ENCODE measurements around the gene VTCN1.

Gene VTCN1

DNA sequence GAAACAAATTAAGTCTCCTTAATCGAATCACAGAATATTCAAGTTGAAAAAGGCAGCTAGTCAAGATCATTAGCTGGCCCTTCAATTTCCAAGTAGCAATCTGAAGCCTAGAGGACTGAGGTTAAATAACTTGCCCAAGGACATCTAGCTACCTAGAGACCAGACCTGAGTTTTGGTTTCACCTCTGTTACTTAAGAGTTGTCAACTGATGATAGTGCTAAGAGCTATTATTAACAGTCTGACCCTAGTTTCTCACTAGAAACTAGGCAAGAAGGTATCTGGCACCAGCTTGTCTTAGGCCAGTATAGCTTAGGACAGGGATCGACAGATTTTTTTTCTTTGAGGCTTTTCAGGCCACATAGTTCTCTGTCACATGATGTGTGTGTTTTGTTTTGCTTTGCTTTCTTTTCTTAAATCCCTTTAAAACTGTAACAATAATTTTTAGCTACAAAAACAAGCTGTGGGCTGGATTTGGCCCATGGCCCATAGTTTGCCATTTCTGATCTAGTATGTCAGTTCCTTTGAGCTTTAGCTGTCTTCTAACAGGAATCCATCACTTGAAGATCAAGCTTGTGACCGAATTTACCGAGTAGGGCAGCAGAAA is 112.3 kb downstream of the VTCN1 start:
- DNase-seq (ENCODE audit: low spot score): no peak

DNA sequence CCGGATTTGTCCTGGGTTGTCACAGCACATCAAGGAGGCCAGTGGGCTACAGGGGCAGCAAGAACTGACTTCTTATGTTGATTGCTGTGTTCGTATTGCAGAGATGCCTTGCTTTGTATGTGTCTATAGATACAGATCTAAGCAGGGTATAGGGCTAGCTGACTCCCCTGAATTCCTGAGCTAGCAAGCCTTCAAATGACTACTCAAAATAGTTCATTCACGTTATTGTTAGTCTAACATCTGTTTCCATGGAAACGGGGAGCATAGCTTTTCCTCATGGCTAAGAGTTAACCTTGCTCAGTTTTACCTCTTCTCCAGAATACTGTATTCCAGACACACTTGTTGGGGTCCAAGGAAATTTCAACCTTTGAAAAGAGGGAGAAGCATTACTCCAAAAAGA is 113.3 kb downstream of the VTCN1 start:
- TF ChIP-seq, protein P1, sequence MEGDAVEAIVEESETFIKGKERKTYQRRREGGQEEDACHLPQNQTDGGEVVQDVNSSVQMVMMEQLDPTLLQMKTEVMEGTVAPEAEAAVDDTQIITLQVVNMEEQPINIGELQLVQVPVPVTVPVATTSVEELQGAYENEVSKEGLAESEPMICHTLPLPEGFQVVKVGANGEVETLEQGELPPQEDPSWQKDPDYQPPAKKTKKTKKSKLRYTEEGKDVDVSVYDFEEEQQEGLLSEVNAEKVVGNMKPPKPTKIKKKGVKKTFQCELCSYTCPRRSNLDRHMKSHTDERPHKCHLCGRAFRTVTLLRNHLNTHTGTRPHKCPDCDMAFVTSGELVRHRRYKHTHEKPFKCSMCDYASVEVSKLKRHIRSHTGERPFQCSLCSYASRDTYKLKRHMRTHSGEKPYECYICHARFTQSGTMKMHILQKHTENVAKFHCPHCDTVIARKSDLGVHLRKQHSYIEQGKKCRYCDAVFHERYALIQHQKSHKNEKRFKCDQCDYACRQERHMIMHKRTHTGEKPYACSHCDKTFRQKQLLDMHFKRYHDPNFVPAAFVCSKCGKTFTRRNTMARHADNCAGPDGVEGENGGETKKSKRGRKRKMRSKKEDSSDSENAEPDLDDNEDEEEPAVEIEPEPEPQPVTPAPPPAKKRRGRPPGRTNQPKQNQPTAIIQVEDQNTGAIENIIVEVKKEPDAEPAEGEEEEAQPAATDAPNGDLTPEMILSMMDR (IDR thresholded peaks at IDR 0.05; ENCODE audit: extremely low read depth, missing control alignments): no peak
- DNase-seq (ENCODE audit: low spot score): no peak

More for the DNA sequence above, 112.3 kb downstream of the VTCN1 start:
- TF ChIP-seq, protein P1 (IDR thresholded peaks at IDR 0.05; ENCODE audit: extremely low read depth, missing control alignments): no peak

DNA sequence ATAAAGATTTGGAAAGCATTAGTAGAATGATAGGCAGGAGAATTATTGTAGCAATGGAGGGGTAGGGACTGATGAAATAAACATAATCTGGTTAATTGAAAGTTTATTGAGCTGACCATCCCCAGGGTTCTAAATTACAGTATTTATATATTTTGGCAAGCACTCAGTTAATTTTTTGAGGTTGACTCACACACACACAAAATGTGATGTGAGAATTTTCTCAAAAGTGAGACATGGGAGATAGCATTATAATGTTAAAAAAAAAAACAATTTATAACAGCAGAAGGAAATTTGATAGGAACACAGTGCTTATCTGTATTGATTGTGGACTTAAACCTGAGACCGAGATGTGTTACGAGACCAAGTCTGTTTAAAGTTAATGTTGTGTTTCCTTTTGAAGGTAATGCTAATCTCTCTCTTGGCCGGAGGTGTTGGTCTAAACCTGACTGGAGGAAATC is 113.7 kb downstream of the VTCN1 start:
- TF ChIP-seq, protein P1 (IDR thresholded peaks at IDR 0.05; ENCODE audit: extremely low read depth, missing control alignments): no peak
- no peak for DNase-seq (ENCODE audit: low spot score)

DNA sequence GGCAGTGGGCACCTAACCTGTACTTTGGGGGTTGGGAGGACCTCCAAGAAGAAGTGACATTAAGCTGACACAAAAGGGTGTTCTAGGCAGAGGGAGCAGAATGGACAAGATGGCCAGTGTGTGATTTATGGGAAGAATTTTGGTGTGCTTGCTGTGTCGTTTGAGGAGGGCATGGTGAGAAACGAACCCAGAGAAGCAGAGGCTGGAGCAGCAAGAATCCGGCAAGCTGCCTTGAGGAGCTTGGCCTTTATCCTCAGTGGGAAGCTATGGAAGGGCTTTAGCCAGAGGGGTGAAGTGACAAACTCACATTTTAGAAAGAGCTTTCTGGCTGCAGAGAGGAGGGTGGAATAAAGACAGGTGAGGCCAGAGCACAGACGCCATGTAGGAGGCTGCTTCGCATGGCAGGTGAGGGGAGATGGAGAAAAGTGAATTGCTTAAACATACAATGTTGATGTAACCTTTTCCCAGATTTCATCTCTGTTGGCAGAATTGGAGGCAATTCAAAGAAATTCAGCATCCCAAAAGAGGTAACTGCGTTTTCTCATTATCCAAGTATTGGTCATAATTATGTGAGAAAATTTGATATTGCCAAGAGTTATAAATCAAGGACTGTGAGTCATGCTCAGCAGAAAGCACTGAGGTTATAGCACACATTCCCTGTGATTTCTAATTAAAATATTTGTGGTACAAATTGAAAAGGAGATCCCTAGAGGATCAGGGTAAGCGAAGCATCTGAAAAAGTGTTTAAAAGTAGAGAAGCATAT is 115.7 kb downstream of the VTCN1 start:
- DNase-seq (ENCODE audit: low spot score): no peak

DNA sequence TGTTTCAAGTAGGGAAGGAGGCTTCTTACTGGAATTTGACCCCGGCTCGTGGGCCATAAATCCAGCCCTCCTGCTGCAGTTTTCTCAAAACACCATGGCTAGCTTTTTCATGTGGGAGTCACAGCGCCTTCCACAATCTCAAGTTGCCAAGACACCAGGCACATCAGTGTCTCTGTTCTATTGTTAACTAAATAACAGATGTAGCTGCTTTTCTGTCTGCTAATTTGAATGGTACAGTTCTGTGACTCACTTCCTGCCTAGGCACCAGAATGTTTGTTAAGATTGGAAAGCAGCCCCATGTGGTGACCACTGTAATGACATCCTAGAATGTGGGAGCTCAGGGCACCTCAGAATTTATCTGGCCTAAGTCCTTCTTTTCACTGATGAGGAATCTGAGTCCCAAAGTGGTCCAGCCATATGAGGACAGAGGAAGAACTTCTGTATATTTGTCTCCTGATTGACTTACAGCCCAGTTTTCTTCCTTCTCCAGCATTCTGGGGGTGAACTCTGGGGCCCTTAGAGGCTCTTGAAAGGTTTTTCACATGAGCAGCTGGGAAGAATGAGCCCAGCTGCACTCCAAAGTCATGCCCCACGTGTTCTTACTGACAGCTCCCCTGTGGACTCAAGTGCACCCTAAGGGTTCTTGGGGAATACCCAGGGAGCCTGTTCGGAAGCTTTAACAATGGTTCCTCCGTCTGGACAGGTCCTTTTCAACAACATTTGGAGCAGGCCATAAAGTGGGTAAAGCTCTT is 116.7 kb downstream of the VTCN1 start:
- DNase-seq (ENCODE audit: low spot score): peak; percentile 33
- TF ChIP-seq, protein P1 (IDR thresholded peaks at IDR 0.05; ENCODE audit: extremely low read depth, missing control alignments): no peak

More for the DNA sequence above, 115.7 kb downstream of the VTCN1 start:
- TF ChIP-seq, protein P1 (IDR thresholded peaks at IDR 0.05; ENCODE audit: extremely low read depth, missing control alignments): no peak
